OCI-LY1 (cell line): Measurements from ENCODE around the gene DOCK7.
"Not testable (repeated sequence)": the region's sequence is repeated elsewhere in the genome, so short reads cannot be mapped to it uniquely, and the experiment has no call there.

ENCODE experiments used
- H2AFZ ChIP-seq: fragments of 200-600 bp; sonication (generic), shearing (Covaris generic); 2 replicates; pipeline ENCODE4 v1.6.0; 2014; ENCODE audit warnings: antibody characterized with exemption, mild to moderate bottlenecking, low read length
- H3F3A ChIP-seq: fragments of 200-600 bp; sonication (generic), shearing (Covaris generic); 2 replicates; pipeline ENCODE4 v1.6.0; 2014; ENCODE audit warnings: mild to moderate bottlenecking, antibody characterized with exemption, low read length, moderate library complexity; ENCODE audit not compliant: insufficient read depth
- H3K27ac ChIP-seq: fragments of 200-600 bp; sonication (generic); 2 replicates; pipeline ENCODE4 v1.5.1; 2014; ENCODE audit warnings: low read length, mixed run types, mild to moderate bottlenecking, low read depth; ENCODE audit not compliant: poor library complexity, severe bottlenecking
- H3K27me3 ChIP-seq: fragments of 200-600 bp; sonication (generic); 2 replicates; pipeline ENCODE4 v1.6.0; 2014; ENCODE audit warnings: antibody characterized with exemption, mild to moderate bottlenecking, low read length, moderate library complexity; ENCODE audit not compliant: insufficient read depth
- H3K36me3 ChIP-seq: fragments of 200-600 bp; sonication (generic); 2 replicates; pipeline ENCODE4 v1.6.1; 2014; ENCODE audit warnings: mild to moderate bottlenecking, antibody characterized with exemption, low read length, moderate library complexity, mixed read lengths; ENCODE audit not compliant: insufficient read depth
- H3K4me1 ChIP-seq: fragments of 200-600 bp; sonication (generic); 2 replicates; pipeline ENCODE4 v1.5.1; 2014; ENCODE audit warnings: mild to moderate bottlenecking, low read length, moderate library complexity; ENCODE audit not compliant: insufficient read depth, severe bottlenecking
- H3K4me2 ChIP-seq: fragments of 200-600 bp; sonication (generic), shearing (Covaris generic); 2 replicates; pipeline ENCODE4 v1.6.1; 2014; ENCODE audit warnings: low read length
- H3K4me3 ChIP-seq: fragments of 200-600 bp; sonication (generic); 2 replicates; pipeline ENCODE4 v1.5.1; 2014; ENCODE audit warnings: low read length, low read depth, mild to moderate bottlenecking, mixed read lengths; ENCODE audit not compliant: poor library complexity, severe bottlenecking
- H3K79me2 ChIP-seq: fragments of 200-600 bp; shearing (Covaris generic); 2 replicates; pipeline ENCODE4 v1.6.1; 2016; ENCODE audit warnings: mixed run types, low read length, mixed read lengths; ENCODE audit not compliant: insufficient read depth
- H3K9ac ChIP-seq: fragments of 200-600 bp; sonication (generic), shearing (Covaris generic); 2 replicates; pipeline ENCODE4 v1.6.1; 2014; ENCODE audit warnings: mild to moderate bottlenecking, low read length, mixed read lengths
- H3K9me2 ChIP-seq: fragments of 200-600 bp; sonication (generic), shearing (Covaris generic); 2 replicates; pipeline ENCODE4 v1.6.1; 2014; ENCODE audit warnings: low read depth, mild to moderate bottlenecking, low read length, mixed read lengths
- H3K9me3 ChIP-seq: fragments of 200-600 bp; shearing (Covaris generic); 2 replicates; pipeline ENCODE4 v1.6.1; 2014; ENCODE audit warnings: low read length, mixed read lengths
- H4K20me1 ChIP-seq: fragments of 200-600 bp; sonication (generic), shearing (Covaris generic); 2 replicates; pipeline ENCODE4 v1.6.0; 2016; ENCODE audit warnings: mild to moderate bottlenecking, low read length; ENCODE audit not compliant: insufficient read depth
- EZH2 ChIP-seq: fragments of 200-600 bp; sonication (generic), shearing (Covaris generic); IDR thresholded peaks from 2 replicates; pipeline ENCODE4 v1.8.0; 2017; ENCODE audit warnings: borderline replicate concordance, mixed run types, mild to moderate bottlenecking, antibody characterized with exemption, low read length, moderate library complexity, mixed read lengths
- TF ChIP-seq, protein P1 (sequence below): fragments of 200-600 bp; sonication (generic), shearing (Covaris generic); IDR thresholded peaks from 2 replicates; pipeline ENCODE4 v1.5.1; 2017; ENCODE audit warnings: mild to moderate bottlenecking, antibody characterized with exemption, low read length, moderate library complexity, mixed read lengths

The DOCK7 gene

DNA sequence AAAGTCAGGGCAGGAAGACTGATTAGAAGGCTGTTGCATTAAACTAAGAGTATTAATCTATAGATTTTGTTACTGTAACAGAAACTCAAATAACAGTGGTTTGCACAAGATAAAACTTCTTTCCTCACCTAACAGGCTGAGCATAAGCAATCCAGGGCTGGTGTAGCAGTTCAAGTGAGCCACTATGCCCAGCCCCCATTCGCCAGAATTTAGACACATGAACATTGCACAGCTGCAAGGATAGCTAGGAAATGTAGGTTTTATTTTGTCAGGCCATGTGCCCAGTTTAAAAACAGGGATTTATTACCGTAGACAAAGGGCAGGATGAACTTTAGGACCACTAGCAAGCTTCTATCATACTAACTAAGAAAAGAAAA lies 19.5 kb upstream of the DOCK7 start:
- Histone ChIP-seq H2AFZ (no peak overlapping the region), H3K4me2 (no peak overlapping the region), H3K9me3 (no peaks in the 10 kb centered on the region), H3K9ac (no peak overlapping the region), H3K9me2 (no peaks in the 10 kb centered on the region), H3K4me3 (no peak overlapping the region), H3K27me3 (no peaks in the 10 kb centered on the region), H3K27ac (no peak overlapping the region), H4K20me1 (no peaks in the 10 kb centered on the region), H3K36me3 (no peaks in the 10 kb centered on the region), H3K4me1 (no peaks in the 10 kb centered on the region), H3K79me2 (no peaks in the 10 kb centered on the region), H3F3A (no peaks in the 10 kb centered on the region)
- TF ChIP-seq, protein P1, sequence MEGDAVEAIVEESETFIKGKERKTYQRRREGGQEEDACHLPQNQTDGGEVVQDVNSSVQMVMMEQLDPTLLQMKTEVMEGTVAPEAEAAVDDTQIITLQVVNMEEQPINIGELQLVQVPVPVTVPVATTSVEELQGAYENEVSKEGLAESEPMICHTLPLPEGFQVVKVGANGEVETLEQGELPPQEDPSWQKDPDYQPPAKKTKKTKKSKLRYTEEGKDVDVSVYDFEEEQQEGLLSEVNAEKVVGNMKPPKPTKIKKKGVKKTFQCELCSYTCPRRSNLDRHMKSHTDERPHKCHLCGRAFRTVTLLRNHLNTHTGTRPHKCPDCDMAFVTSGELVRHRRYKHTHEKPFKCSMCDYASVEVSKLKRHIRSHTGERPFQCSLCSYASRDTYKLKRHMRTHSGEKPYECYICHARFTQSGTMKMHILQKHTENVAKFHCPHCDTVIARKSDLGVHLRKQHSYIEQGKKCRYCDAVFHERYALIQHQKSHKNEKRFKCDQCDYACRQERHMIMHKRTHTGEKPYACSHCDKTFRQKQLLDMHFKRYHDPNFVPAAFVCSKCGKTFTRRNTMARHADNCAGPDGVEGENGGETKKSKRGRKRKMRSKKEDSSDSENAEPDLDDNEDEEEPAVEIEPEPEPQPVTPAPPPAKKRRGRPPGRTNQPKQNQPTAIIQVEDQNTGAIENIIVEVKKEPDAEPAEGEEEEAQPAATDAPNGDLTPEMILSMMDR, result no peak
- no peak for TF ChIP-seq EZH2

DNA sequence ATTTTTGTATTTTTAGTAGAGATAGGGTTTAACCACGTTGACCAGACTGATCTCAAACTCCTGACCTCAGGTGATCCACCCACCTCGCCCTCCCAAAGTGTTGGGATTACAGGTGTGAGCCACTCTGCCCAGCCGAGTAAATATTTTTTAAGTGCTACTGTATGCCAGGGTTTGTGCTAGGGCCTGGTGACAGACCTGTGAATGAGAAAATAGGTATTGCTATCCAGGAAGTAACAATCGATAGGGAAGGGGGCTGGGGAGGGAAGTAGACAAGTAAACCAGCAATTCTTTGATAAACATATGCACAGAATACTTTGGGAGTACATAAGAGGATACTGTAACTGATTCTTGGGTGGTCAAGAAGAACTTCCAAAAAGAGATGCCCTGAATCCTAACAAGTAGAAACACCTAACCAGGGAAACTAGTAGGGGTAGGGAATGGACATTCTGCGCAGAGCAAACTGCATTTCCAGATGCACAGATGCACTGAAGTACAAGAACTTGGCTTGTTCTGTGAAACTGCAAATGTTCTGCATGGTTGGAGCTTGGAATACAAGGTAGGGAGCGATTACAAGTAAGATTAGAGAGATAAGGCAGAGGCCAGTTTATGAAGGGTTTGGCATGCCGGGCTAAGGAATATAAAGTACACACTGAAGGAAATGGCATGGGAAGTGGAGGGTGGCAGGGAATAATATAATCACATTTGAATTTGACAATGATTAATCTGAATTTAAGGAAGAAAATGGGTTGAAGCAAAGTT lies 19.0 kb upstream of the DOCK7 start:
- H3K4me2 ChIP-seq, result no peak overlapping the region
- H4K20me1 ChIP-seq, result no peaks in the 10 kb centered on the region
- no peak overlapping the region for H3K4me3 ChIP-seq
- no peaks in the 10 kb centered on the region for H3K79me2 ChIP-seq
- H3K9me3 ChIP-seq, result no peaks in the 10 kb centered on the region
- H3K4me1 ChIP-seq, result no peaks in the 10 kb centered on the region
- no peaks in the 10 kb centered on the region for H3F3A ChIP-seq
- no peaks in the 10 kb centered on the region for H3K36me3 ChIP-seq
- no peak overlapping the region for H3K9ac ChIP-seq
- TF ChIP-seq, protein P1, result no peak
- TF ChIP-seq EZH2, result no peak
- H3K27me3 ChIP-seq, result no peaks in the 10 kb centered on the region
- no peaks in the 10 kb centered on the region for H3K9me2 ChIP-seq
- no peak overlapping the region for H3K27ac ChIP-seq
- no peak overlapping the region for H2AFZ ChIP-seq

DNA sequence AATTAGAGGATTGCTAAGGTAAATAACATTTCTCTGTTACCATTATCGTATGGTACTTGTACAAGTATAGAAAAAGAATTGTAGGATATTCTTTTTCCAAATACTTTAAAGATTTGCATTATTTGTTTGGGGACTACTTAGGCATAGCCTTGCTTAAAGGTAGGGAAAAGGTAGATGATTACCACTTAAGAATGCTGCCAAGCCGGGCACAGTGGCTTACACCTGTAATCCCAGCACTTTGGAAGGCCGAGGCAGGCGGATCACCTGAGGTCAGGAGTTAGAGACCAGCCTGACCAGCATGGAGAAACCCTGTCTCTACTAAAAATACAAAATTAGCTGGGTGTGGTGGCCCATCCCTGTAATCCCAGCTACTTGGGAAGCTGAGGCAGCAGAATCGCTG lies 10.0 kb upstream of the DOCK7 start:
- H2AFZ ChIP-seq, H4K20me1 ChIP-seq, H3K4me3 ChIP-seq, H3F3A ChIP-seq, H3K27me3 ChIP-seq, H3K9me3 ChIP-seq, H3K36me3 ChIP-seq, H3K4me1 ChIP-seq, H3K27ac ChIP-seq, H3K9ac ChIP-seq, H3K9me2 ChIP-seq, H3K4me2 ChIP-seq, H3K79me2 ChIP-seq: not testable (repeated sequence)

DNA sequence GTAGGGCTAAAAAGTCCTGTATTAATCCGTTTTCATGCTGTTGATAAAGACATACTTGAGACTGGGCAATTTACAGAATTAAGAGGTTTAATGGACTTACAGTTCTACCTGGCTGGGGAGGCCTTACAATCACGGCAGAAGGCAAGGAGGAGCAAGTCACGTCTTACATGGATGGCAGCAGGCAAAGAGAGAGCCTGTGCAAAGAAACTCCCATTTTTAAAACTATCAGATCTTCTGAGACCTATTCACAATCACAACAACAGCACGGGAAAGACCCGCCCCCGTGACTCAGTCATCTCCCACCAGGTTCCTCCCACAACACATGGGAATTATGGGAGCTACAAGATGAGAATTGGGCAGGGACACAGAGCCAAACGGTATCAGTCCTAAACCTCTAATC lies 6.3 kb upstream of the DOCK7 start:
- not testable (repeated sequence) for H3K36me3 ChIP-seq, H3K4me3 ChIP-seq, H3K4me1 ChIP-seq, H2AFZ ChIP-seq, H3F3A ChIP-seq, H3K9me2 ChIP-seq, H3K9ac ChIP-seq, H3K27ac ChIP-seq, H3K79me2 ChIP-seq, H3K9me3 ChIP-seq, H3K27me3 ChIP-seq, H4K20me1 ChIP-seq, H3K4me2 ChIP-seq
